Liver (tissue), 9 donors: ENCODE measurements around the gene KIF26A. TPM values are rescaled to one million over a fixed set of nuclear protein-coding genes. Genes with fewer than 3 reads are reported as not detected.

Experiments
- DNase-seq: peaks from one replicate; pipeline ENCODE4 v3.0.0-alpha.2; 2017; ENCODE audit warnings: low spot score
- H3K27ac ChIP-seq, 2 donors: one replicate each; pipeline ENCODE4 v1.7.0; 2013; ENCODE audit warnings: inconsistent platforms in 2 of 2, low read length in 2 of 2, control low read depth in 1 of 2, low read depth in 1 of 2, mild to moderate bottlenecking in 1 of 2
- H3K27me3 ChIP-seq, 4 donors: one replicate each; pipeline versions ENCODE4 v1.6.1 to v1.7.0; 2013; ENCODE audit warnings: low read length in 3 of 4, inconsistent platforms in 1 of 4, mild to moderate bottlenecking in 1 of 4, moderate library complexity in 1 of 4; ENCODE audit not compliant: control insufficient read depth in 4 of 4, insufficient read depth in 4 of 4
- H3K36me3 ChIP-seq, 4 donors: one replicate each; pipeline versions ENCODE4 v1.6.1 to v1.7.0; 2013; ENCODE audit warnings: low read length in 3 of 4, mild to moderate bottlenecking in 3 of 4, low read depth in 1 of 4, moderate library complexity in 1 of 4; ENCODE audit not compliant: control insufficient read depth in 4 of 4, insufficient read depth in 3 of 4
- H3K4me1 ChIP-seq, 4 donors: one replicate each; pipeline versions ENCODE4 v1.6.1 to v1.7.0; 2013; ENCODE audit warnings: low read length in 3 of 4, mild to moderate bottlenecking in 3 of 4, moderate library complexity in 1 of 4; ENCODE audit not compliant: control insufficient read depth in 4 of 4, insufficient read depth in 4 of 4
- H3K4me3 ChIP-seq, 3 donors: one replicate each; pipeline versions ENCODE4 v1.6.1 to v1.7.0; 2013; ENCODE audit warnings: low read length in 3 of 3, control low read depth in 1 of 3, low read depth in 1 of 3, mild to moderate bottlenecking in 1 of 3
- H3K9ac ChIP-seq, 2 donors: one replicate each; pipeline ENCODE4 v1.7.0; 2013; ENCODE audit warnings: low read length in 2 of 2, mild to moderate bottlenecking in 2 of 2, moderate library complexity in 2 of 2, control low read depth in 1 of 2, low read depth in 1 of 2
- H3K9me3 ChIP-seq, 4 donors: one replicate each; pipeline versions ENCODE4 v1.6.1 to v1.7.0; 2013; ENCODE audit warnings: low read length in 3 of 4; ENCODE audit not compliant: control insufficient read depth in 4 of 4
- ATF3 ChIP-seq: IDR thresholded peaks from 2 replicates; pipeline ENCODE4 v1.6.1; 2016; ENCODE audit warnings: antibody characterized with exemption
- FOXA1 ChIP-seq: IDR thresholded peaks from 2 replicates; pipeline ENCODE4 v1.6.1; 2016; ENCODE audit warnings: antibody characterized with exemption
- FOXA2 ChIP-seq: IDR thresholded peaks from 2 replicates; pipeline ENCODE4 v1.6.1; 2016; ENCODE audit warnings: antibody characterized with exemption
- GABPA ChIP-seq, 2 donors: IDR thresholded peaks in 1 of 2; conservative IDR thresholded peaks in 1 of 2; 2 replicates each; pipeline ENCODE4 v1.6.1; 2016; ENCODE audit warnings: antibody characterized with exemption in 2 of 2, mild to moderate bottlenecking in 1 of 2, moderate library complexity in 1 of 2
- HNF4A ChIP-seq, 2 donors: conservative IDR thresholded peaks; 2 replicates each; pipeline ENCODE4 v1.6.1; 2016; ENCODE audit warnings: antibody characterized with exemption in 2 of 2, mild to moderate bottlenecking in 2 of 2
- HNF4G ChIP-seq: IDR thresholded peaks from 2 replicates; pipeline ENCODE4 v1.6.1; 2016; ENCODE audit warnings: antibody characterized with exemption
- JUND ChIP-seq, 2 donors: IDR thresholded peaks; 2 replicates each; pipeline ENCODE4 v1.6.1; 2016; ENCODE audit warnings: antibody characterized with exemption in 2 of 2
- NR2F2 ChIP-seq: IDR thresholded peaks from 2 replicates; pipeline ENCODE4 v1.6.1; 2016; ENCODE audit warnings: antibody characterized with exemption
- RAD21 ChIP-seq, 2 donors: IDR thresholded peaks; 2 replicates each; pipeline ENCODE4 v1.6.1; 2016; ENCODE audit warnings: antibody characterized with exemption in 2 of 2, mild to moderate bottlenecking in 2 of 2
- RXRA ChIP-seq, 2 donors: IDR thresholded peaks; 2 replicates each; pipeline ENCODE4 v1.6.1; 2017 to 2018; ENCODE audit warnings: antibody characterized with exemption in 2 of 2, mild to moderate bottlenecking in 1 of 2
- SP1 ChIP-seq: IDR thresholded peaks from 2 replicates; pipeline ENCODE4 v1.6.1; 2018; ENCODE audit warnings: antibody characterized with exemption, mild to moderate bottlenecking
- TAF1 ChIP-seq: conservative IDR thresholded peaks from 2 replicates; pipeline ENCODE4 v1.6.1; 2016; ENCODE audit warnings: antibody characterized with exemption, mild to moderate bottlenecking
- YY1 ChIP-seq: IDR thresholded peaks from 2 replicates; pipeline ENCODE4 v1.6.1; 2016; ENCODE audit warnings: antibody characterized with exemption, mild to moderate bottlenecking
- ZBTB33 ChIP-seq: IDR thresholded peaks from 2 replicates; pipeline ENCODE4 v1.6.1; 2016; ENCODE audit warnings: antibody characterized with exemption
- WGBS: extraction: QIAGEN DNeasy Blood & Tissue Kit; methylation state at CpG from one replicate; pipeline ENCODE4 v1.1.7; 2013; 5-methylcytosine and 5-hydroxymethylcytosine counted together
- polyA plus RNA-seq, 2 donors: library from polyadenylated mRNA; stranded (reverse) in 1 of 2; unstranded in 1 of 2; fragments of 200-250 nt in 1 of 2; fragments of >200 nt in 1 of 2; fragmentation: Nextera tagmentation in 1 of 2; extraction: Ambion mirVana in 1 of 2; gene quantifications; one replicate each; pipeline versions ENCODE4 v1.2.1 to v1.2.3, GENCODE V29; 2013 to 2015
- total RNA-seq, 2 donors: library from RNA; depleted of rRNA; stranded (reverse); fragments of >200 nt; gene quantifications; one replicate each; pipeline ENCODE4 v1.2.3, GENCODE V29; 2014
- donor health status: healthy.
- donor health status: healthy.
- donor health status: healthy.
- donor health status: healthy.
- donor health status: healthy.

Gene KIF26A
- total and polyA plus RNA-seq, 4 donors: 0.07 to 10.2 (median 1.3) TPM

- peaks cover 0 to 4% (median 4%) of the 10 kb centered on the region in 4 donors for H3K4me1 ChIP-seq
- H3K36me3 ChIP-seq: no peaks in the 10 kb centered on the region
- DNase-seq: no peak
- H3K27me3 ChIP-seq: no peaks in the 10 kb centered on the region
- H3K27ac ChIP-seq: no peak overlapping the region
- H3K4me3 ChIP-seq: no peak overlapping the region
- TF ChIP-seq RAD21 (IDR thresholded peaks at IDR 0.05) (no peak), NR2F2 (no peak), SP1 (no peak), RXRA (IDR thresholded peaks at IDR 0.05) (no peak), TAF1 (no peak), FOXA1 (no peak), HNF4G (no peak), GABPA (IDR thresholded peaks at IDR 0.05 in 1 of 2, conservative IDR thresholded peaks at IDR 0.05 in 1 of 2) (no peak), HNF4A (conservative IDR thresholded peaks at IDR 0.05) (no peak), ZBTB33 (no peak), YY1 (no peak)
- H3K9ac ChIP-seq: no peak overlapping the region
- WGBS: 51% methylated on average over 17 of the region's 17 CpGs
- no peaks in the 10 kb centered on the region for H3K9me3 ChIP-seq
Measured at GRCh38 chr14:104195878-104196277, 57.5 kb downstream of the KIF26A start.

GRCh38 chr14:104196461-104197140 is 58.2 kb downstream of the KIF26A start:
- no peak for DNase-seq
- Histone ChIP-seq H3K4me1 (no peaks in the 10 kb centered on the region), H3K36me3 (no peaks in the 10 kb centered on the region), H3K9me3 (no peaks in the 10 kb centered on the region), H3K27ac (no peak overlapping the region), H3K27me3 (no peaks in the 10 kb centered on the region), H3K4me3 (no peak overlapping the region), H3K9ac (no peak overlapping the region)
- 67% methylated on average over 14 of the region's 14 CpGs for WGBS
- TF ChIP-seq HNF4A (conservative IDR thresholded peaks at IDR 0.05): no peak
- no peak for TF ChIP-seq JUND (IDR thresholded peaks at IDR 0.05)
- no peak for TF ChIP-seq FOXA2
- no peak for TF ChIP-seq GABPA (IDR thresholded peaks at IDR 0.05 in 1 of 2, conservative IDR thresholded peaks at IDR 0.05 in 1 of 2)
- no peak for TF ChIP-seq RAD21 (IDR thresholded peaks at IDR 0.05)
- no peak for TF ChIP-seq ATF3
- TF ChIP-seq NR2F2: no peak
- no peak for TF ChIP-seq FOXA1
- TF ChIP-seq SP1: no peak
- no peak for TF ChIP-seq TAF1
- TF ChIP-seq ZBTB33: no peak
